ENCODE results near the gene MEGF6. TPM values are rescaled to one million over a fixed set of nuclear protein-coding genes. Genes with fewer than 3 reads are reported as not detected.

MEGF6 gene
- total and polyA plus RNA-seq, 2 of the 8 experiments (the other 6 are each of a cell fraction or from before 2014, with no cell fraction given): 4.1 to 14.8 TPM

DNA sequence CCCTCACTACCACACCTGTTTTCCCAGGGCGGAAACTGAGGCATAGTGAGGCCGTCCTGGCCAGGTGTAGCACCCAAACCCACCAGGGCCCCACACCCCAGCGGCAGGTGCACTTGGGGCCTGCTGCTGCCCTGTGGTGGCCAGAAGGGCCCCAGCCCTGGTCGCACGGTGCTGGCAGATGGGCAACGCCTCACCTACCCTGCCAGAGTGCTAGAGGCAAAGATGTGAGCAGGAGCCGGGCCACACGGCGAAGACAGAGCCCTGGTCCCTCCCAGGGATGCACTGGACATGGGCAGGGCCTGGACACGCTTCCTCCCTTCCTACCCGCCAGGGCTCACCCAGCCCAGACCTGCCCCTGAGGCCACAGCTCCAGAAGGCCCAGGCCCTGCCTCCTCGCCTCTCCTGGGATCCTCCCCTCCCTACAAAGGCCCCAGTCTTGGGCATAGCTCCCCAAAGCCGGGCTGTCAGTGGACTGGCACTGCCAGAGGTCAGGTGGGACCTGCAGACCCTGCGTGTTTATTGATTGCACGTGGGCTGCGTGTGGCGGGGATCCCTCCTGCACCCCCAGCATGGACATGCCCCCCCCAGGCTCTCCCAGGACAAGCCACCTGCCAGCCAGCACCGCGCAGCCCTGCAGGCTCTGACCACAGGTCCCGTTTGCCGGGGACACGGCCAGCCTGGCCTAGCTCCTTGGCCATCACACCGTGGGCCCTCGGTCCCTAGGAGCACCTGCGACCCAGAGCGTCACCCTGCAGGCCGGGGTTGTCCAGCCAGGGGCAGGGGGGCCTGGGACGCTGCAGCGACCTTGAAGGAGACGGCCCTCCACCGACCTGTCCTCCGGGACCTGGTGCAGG, 44.1 kb downstream of the MEGF6 start:
- Histone ChIP-seq H3K14ac (ENCODE audit: insufficient read length) (no peak overlapping the region), H3K23me2 (ENCODE audit: low read depth, low read length) (no peaks in the 10 kb centered on the region), H3K18ac (ENCODE audit: extremely low read depth, low read length) (no peak overlapping the region), H3K4me3 (ENCODE audit: extremely low read depth in 1 of 4, insufficient read depth in 2 of 4, low read depth in 3 of 4, low read length in 4 of 4) (no peak overlapping the region), H3K56ac (replicated peaks; ENCODE audit: insufficient read length, low read depth, low read length) (no peak overlapping the region), H2BK120ac (replicated peaks; ENCODE audit: low read depth, low read length) (no peak overlapping the region), H4K91ac (replicated peaks; ENCODE audit: insufficient read length, low read length) (no peak overlapping the region), H4K20me1 (replicated peaks in 1 of 2; ENCODE audit: control insufficient read depth in 1 of 2, insufficient read depth in 2 of 2, low read length in 2 of 2) (peaks cover 0 to 5% of the 10 kb centered on the region in 2 experiments), H3K27ac (ENCODE audit: low read depth, low read length) (no peak overlapping the region), H3K4me2 (ENCODE audit: insufficient read depth in 1 of 2, low read depth in 2 of 2, low read length in 2 of 2) (no peak overlapping the region), H3K9ac (replicated peaks in 1 of 4; ENCODE audit: extremely low read depth in 1 of 4, low read depth in 3 of 4, low read length in 3 of 4) (no peak overlapping the region), H3K79me2 (ENCODE audit: control insufficient read depth in 1 of 2, insufficient read depth in 2 of 2, low read length in 2 of 2) (no peaks in the 10 kb centered on the region), H3K9me3 (ENCODE audit: insufficient read depth in 2 of 2, low read depth in 1 of 2, low read length in 1 of 2) (no peaks in the 10 kb centered on the region), H3K27me3 (replicated peaks in 1 of 4; ENCODE audit: control insufficient read depth in 3 of 4, extremely low read depth in 1 of 4, insufficient read depth in 3 of 4, low read length in 3 of 4) (no peaks in the 10 kb centered on the region), H2AK5ac (ENCODE audit: low read depth, low read length) (no peak overlapping the region), H2AFZ (ENCODE audit: low read length) (no peak overlapping the region), H4K5ac (ENCODE audit: insufficient read length, low read depth, low read length) (no peak overlapping the region), H3K79me1 (ENCODE audit: low read depth, low read length) (no peaks in the 10 kb centered on the region), H3K23ac (ENCODE audit: insufficient read length) (no peak overlapping the region), H3K4ac (replicated peaks; ENCODE audit: insufficient read length, low read depth, low read length) (no peak overlapping the region), H3K4me1 (replicated peaks in 1 of 4; ENCODE audit: control insufficient read depth in 3 of 4, insufficient read depth in 4 of 4, low read length in 3 of 4) (no peaks in the 10 kb centered on the region), H2BK20ac (ENCODE audit: low read length) (no peak overlapping the region), H2BK15ac (ENCODE audit: low read length) (no peak overlapping the region), H4K8ac (ENCODE audit: extremely low read depth, insufficient read depth, low read length) (peak overlapping the region; percentile 57; the same call in 1 of the 2 replicates), H2BK12ac (ENCODE audit: low read depth, low read length) (no peak overlapping the region), H2BK5ac (ENCODE audit: low read depth, low read length) (no peak overlapping the region), H3K36me3 (ENCODE audit: control insufficient read depth in 2 of 4, insufficient read depth in 4 of 4, low read length in 3 of 4) (no peaks in the 10 kb centered on the region; a peak in 1 of 8 replicates)
- FAIRE-seq: no peak
- ChIA-PET POLR2A (ENCODE audit: partially characterized antibody) (no interaction called here), CTCF (ENCODE audit: partially characterized antibody) (interaction anchor here (0.7 to 7.2 kb wide), 16 partner anchors 10 to 128 kb away, joined by 3 to 148 read pairs (median 4); no protein-coding TSS in a partner anchor)
- WGBS, 2 experiments (ENCODE audit: extremely low coverage in 1 of 2, insufficient coverage in 1 of 2, insufficient read length in 1 of 2, insufficient replicate concordance in 2 of 2, low coverage in 1 of 2, low lambda C conversion rate in 2 of 2, missing lambda C conversion rate in 1 of 2): 95% methylated on average over 21 of the region's 32 CpGs; no CpG with 5 or more reads in 1 of the 2 experiments
- DNase-seq (ENCODE audit: low read depth in 1 of 2, low spot score in 2 of 2): no peak
- no peak for TF ChIP-seq JUND (IDR thresholded peaks at IDR 0.05; ENCODE audit: low read length)
- no peak for TF ChIP-seq FOSL1 (IDR thresholded peaks at IDR 0.05; ENCODE audit: insufficient read depth, low read depth, low read length)
- TF ChIP-seq TCF12 (IDR thresholded peaks at IDR 0.05; ENCODE audit: low read depth, low read length): no peak
- TF ChIP-seq ASH2L (IDR thresholded peaks at IDR 0.05; ENCODE audit: low read length): no peak
- TF ChIP-seq EZH2 (IDR thresholded peaks at IDR 0.05; ENCODE audit: low read depth, low read length, severe bottlenecking): no peak
- no peak for TF ChIP-seq SP2 (IDR thresholded peaks at IDR 0.05; ENCODE audit: low read length)
- no peak for TF ChIP-seq SIRT6 (IDR thresholded peaks at IDR 0.05; ENCODE audit: low read length)
- TF ChIP-seq SIN3A (conservative IDR thresholded peaks at IDR 0.05 in 1 of 2, IDR thresholded peaks at IDR 0.05 in 1 of 2; ENCODE audit: low read depth in 1 of 2, low read length in 2 of 2): no peak
- TF ChIP-seq, protein P1, sequence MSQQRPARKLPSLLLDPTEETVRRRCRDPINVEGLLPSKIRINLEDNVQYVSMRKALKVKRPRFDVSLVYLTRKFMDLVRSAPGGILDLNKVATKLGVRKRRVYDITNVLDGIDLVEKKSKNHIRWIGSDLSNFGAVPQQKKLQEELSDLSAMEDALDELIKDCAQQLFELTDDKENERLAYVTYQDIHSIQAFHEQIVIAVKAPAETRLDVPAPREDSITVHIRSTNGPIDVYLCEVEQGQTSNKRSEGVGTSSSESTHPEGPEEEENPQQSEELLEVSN (IDR thresholded peaks at IDR 0.05): no peak
- no peak for TF ChIP-seq SUZ12 (IDR thresholded peaks at IDR 0.05; ENCODE audit: low read length)
- no peak for TF ChIP-seq TAF1 (IDR thresholded peaks at IDR 0.05; ENCODE audit: low read depth, low read length)
- no peak for TF ChIP-seq RAD21 (IDR thresholded peaks at IDR 0.05 in 1 of 2, conservative IDR thresholded peaks at IDR 0.05 in 1 of 2; ENCODE audit: low read depth in 2 of 2, low read length in 2 of 2)

All from H1 (cell line).